ENCODE results near the gene RAB11FIP2.

Gene RAB11FIP2

DNA sequence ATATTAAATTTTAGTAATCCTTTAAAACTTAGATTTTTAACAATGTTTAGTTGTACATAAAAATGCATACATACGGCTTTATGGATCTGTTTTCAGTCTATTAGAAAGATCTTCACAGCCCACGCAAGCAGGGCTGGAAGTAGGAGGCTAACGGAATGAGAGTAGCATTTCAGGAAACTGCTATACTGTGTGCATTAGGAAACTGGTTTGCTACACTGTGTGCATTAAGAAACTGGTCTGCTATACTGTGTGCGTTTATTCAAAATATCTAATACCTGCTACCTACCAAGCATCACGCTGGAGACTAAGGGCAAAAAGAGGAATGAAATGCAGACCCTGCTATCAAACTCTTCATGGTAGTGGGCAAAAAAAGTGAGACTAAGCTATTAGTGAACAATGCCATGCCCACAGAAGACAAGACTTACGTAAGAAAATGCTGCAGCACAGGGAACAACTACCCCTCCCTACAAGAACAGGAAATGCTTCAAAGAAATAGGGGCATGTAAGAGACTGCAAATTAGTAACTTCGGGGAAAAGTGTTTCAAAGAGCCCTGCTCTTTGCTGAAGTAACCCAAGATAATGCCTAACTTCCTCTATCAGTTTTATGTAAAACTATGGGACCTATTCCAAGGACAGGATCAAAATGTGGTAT, 11.3 kb downstream of the RAB11FIP2 start:
- DNase-seq (ENCODE audit: low read depth in 3 of 3, low spot score in 1 of 3) = no peak

DNA sequence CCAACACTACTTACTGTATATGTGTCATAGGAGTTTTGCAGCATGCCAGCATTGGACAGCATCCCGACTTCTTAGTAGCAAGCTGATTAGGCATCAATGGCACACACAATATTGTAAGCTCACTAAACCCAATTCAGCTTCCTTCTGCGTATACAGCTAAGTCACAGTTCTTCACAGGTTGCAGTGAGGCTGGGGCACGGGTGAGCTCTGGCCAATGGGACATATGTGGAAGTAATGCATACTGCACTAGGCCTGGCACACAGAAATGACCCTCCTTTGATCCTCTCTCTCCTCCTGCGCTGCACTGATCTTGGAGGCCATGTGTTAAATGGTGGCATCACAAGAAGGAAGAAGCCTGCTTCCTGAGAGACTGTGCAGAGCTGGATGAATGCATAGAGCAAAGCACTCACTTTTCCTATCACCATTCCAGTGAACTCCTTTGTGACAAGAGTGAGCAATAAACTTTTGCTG, 11.9 kb downstream of the RAB11FIP2 start:
- DNase-seq (ENCODE audit: low read depth in 3 of 3, low spot score in 1 of 3) = no peak

DNA sequence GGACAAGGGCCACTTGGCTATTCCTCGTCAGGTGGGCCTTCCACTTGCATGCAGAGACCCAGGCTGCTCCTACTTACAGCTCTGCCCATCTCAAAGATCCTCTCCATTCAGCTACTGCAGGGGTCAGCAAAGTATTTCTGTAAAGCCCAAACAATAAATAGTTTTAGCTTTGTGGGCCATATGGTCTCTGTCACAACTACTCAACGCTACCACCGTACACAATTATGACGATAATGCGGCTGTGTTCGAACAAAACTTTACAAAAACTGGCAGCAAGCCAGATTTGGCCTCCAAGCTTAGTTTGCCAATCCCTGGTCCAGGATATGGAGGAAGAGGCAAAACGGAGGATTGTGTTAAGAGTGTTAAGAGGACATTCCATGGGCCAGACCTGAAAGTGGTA, 12.8 kb downstream of the RAB11FIP2 start:
- no peak for DNase-seq (ENCODE audit: low read depth in 3 of 3, low spot score in 1 of 3)

- no peak for DNase-seq (ENCODE audit: low read depth in 3 of 3, low spot score in 1 of 3)
Observed at GRCh38 chr10:118032564-118032963, 14.2 kb downstream of the RAB11FIP2 start.

- DNase-seq (ENCODE audit: low read depth in 3 of 3, low spot score in 1 of 3) = no peak
Observed at GRCh38 chr10:118031351-118032075, 15.2 kb downstream of the RAB11FIP2 start.

- DNase-seq (ENCODE audit: low read depth in 3 of 3, low spot score in 1 of 3) = no peak
Observed at GRCh38 chr10:118028619-118029018, 18.1 kb downstream of the RAB11FIP2 start.

- no peak for DNase-seq (ENCODE audit: low read depth in 3 of 3, low spot score in 1 of 3)
Observed at GRCh38 chr10:118027397-118027796, 19.3 kb downstream of the RAB11FIP2 start.

- DNase-seq (ENCODE audit: low read depth in 3 of 3, low spot score in 1 of 3) = no peak
Observed at GRCh38 chr10:118026936-118027335, 19.8 kb downstream of the RAB11FIP2 start.

DNA sequence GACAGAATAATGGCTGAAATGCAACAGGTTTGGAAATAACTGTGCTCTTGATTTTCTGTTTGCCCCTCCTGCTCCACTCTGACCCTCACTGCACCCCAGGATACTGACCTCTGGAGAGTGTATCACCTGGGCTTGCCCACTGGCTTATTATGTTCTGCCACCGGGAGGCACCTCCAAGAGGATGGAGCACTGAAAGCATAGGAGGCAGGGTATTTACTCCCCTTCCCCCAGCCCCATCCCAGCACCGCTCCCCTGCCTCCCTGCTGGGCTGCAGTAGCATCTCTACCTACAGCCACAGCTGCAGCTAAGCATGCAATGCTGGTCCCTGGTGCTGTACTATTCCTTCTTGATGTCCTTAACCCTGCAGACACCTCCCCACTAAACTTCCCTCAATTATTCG, 26.4 kb downstream of the RAB11FIP2 start:
- no peak for DNase-seq (ENCODE audit: low read depth in 3 of 3, low spot score in 1 of 3)

GRCh38 chr10:118017850-118018249, 28.9 kb downstream of the RAB11FIP2 start:
- no peak for DNase-seq (ENCODE audit: low read depth in 3 of 3, low spot score in 1 of 3)

DNA sequence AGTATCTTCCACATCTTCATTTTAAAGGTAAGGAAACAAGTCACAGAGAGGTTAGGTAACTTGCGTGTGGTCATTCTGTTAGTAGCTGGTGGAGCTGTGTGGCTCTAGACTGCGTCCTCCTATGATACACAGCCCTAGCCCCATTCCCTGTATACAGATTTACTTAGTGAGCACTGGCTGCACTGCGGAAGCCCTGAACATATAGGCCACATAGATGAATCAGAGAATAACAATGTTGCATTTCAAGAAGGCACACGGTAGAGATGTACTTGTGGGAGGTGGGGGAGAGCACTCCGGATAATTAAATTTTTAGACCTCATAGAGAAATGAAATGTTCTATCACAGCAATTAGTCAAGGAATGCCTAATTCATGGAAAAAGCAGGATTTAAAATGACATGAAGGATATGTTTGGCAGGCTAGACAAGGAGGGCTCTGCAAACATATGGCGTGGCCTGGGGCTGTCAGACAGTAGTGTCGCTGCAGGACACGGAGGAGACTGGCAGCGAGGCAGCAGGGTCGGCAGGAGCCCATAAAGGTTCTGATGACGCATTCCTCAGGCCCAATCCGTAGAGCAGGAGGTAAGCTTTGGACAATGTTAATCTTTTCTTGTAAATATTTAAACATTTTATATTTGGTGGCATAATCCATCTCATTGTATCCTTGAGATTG, 29.5 kb downstream of the RAB11FIP2 start:
- DNase-seq (ENCODE audit: low read depth in 3 of 3, low spot score in 1 of 3) = no peak

DNA sequence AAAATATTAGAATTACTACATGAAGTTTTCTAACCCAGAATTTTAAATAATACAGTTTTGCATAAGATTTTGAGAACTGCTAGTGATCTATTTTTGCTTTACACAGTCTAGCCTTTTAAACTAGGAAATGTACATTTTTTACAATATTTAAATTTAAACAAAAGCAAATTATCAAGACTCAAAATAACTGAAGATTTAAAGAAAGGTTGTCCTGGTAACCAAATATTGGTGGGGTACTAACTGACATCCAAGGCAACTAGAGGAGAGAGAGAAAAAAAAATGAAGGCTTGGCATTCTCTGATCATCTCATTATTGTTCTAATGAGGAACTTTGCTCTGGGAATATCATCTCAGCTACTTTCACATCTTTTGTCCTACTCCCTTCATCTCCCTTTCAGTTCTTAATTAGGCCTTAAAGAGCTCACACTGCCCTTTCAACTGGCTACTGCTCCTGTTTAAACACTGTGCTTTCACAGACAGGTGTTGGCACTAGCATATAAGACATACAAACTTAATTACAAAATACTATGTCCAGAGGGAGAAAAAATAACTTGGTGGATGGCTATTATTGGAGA, 33.7 kb downstream of the RAB11FIP2 start:
- DNase-seq (ENCODE audit: low read depth in 3 of 3, low spot score in 1 of 3) = no peak

DNA sequence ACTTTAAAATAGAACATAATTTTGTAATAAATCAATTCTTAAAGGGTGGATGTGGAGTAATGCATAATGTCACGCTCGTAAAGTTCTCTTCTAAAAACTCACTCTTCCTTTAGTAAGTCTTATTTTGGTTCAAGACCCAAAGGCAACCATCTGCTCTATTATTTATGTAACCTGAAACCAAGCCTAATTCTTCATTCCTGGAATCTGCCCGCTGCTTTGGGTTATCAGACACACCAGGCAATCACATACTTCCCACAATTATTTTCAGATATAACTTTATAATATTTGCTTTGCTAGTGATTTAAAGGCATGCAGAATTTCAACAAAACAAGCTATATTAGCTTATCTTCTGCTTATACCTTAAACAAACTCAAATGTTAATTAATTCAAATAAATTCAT, 39.0 kb downstream of the RAB11FIP2 start:
- no peak for DNase-seq (ENCODE audit: low read depth in 3 of 3, low spot score in 1 of 3)

DNA sequence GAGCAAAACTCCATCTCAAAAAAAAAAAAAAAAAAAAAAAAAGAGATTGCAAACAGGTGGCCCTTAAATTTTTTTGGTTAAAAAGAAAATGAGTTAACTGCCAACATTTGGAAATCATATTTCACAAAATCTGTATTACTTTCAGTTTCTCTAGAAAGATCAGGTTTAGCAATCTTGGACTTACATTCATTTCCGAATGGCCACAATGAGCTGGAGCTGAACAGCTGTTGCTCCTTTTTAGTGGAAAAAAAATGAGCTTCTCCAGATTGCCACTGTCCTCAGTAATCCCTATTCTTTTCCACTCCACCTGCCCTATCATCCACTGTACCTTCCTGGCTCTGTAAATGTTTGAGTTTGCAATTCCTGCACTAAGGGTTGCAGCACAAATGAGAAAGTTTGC, 43.6 kb downstream of the RAB11FIP2 start:
- DNase-seq (ENCODE audit: low read depth in 3 of 3, low spot score in 1 of 3) = no peak

GRCh38 chr10:118002581-118002980, 44.2 kb downstream of the RAB11FIP2 start:
- no peak for DNase-seq (ENCODE audit: low read depth in 3 of 3, low spot score in 1 of 3)

DNA sequence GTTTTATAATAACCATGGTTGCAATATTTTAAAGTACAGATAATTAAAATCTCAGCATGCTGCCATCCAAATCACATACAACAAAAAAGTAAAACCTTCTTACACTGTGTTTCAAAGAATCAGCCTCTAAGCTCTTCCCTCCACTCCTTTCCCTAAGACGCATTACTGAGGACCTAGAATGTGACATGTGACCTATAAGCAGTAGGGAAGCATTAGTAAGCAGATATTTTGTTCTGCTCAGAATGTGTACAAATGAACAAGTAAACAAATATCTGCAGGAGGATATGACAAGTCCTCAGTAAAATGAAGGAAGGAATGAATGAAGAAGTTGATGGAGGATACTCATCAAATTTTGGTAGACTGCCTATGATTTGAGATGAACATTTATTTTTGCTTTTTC, 49.1 kb downstream of the RAB11FIP2 start:
- no peak for DNase-seq (ENCODE audit: low read depth in 3 of 3, low spot score in 1 of 3)

DNA sequence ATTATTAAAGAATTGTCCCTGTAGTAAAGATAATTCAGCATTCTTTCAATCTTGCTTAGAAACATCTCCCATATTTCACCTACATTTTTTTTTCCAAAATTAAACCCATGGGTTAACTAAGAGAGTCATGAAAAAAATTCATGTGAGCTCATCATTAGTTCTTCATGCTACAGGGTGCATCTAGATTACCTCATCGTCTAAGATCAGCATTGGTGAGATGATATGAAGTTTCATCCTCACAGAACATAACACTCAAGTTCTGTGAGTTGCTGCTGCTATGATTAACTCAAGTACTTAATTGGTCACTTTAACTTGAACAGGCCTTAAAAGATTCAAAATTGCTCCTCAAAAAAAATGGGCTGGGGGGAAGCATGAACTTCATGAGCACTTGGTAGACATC, 50.0 kb downstream of the RAB11FIP2 start:
- DNase-seq (ENCODE audit: low read depth in 3 of 3, low spot score in 1 of 3) = no peak

DNA sequence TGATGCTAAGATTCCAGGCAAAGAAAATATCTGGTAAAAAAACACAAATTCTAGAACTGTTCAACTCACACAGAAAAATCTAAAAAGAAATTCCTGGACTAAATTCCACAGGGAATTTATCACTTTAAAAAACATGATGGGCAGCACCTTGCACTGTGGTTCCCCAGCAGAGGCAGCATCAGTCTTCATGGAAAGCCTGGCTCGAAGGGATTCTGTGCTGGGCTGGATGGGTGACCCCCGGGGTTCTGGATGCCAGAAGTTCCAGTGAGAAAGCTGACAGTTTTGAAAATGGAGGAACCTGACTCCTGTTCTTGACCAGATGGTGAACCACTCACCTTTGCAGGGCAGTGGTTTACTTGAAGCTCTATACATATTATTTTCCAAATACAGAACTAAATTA, 52.0 kb downstream of the RAB11FIP2 start:
- no peak for DNase-seq (ENCODE audit: low read depth in 3 of 3, low spot score in 1 of 3)

DNA sequence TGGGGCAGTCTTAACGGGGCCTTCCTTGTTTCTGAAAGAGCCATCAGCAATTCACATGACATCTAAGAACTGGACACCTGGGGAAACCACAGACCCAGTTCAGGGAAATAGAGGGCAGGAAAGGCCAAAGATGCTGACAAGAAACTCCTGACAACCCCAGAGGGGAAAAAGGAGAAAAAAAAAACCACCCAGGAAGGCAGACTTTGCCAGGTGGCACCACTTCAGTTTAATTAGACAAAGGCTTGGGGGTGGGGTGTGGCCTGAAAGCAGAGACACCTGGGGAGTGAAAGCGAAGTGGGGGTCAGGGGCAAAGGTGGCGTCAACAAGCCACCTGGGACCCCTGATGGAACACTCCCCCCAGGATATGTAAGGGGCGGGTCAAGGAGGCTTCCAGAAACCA, 53.6 kb downstream of the RAB11FIP2 start:
- DNase-seq (ENCODE audit: low read depth in 3 of 3, low spot score in 1 of 3) = no peak

GRCh38 chr10:117991701-117992100, 55.0 kb downstream of the RAB11FIP2 start:
- no peak for DNase-seq (ENCODE audit: low read depth in 3 of 3, low spot score in 1 of 3)

DNA sequence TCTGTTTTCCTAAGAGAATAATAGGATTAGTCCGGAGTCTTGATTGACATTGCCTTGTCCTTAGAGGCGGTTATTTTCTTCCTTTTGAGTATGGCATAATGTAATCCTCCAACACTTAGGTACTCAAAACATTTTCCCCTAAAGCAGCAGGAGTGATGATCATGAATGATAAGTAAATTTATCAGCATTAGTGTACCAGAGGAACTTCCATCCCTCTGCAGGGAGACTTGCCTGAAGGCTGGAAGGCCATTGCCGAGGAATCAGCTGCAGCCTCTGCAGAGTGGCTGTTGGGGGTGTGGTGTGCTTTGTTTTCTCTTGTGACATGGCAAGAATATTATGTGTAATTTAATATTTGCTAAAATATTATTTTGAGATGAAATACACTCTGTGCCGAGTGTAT, 56.8 kb downstream of the RAB11FIP2 start:
- no peak for DNase-seq (ENCODE audit: low read depth in 3 of 3, low spot score in 1 of 3)

GRCh38 chr10:117988814-117989213, 57.9 kb downstream of the RAB11FIP2 start:
- no peak for DNase-seq (ENCODE audit: low read depth in 3 of 3, low spot score in 1 of 3)
